Ascending aorta (tissue), 2 donors: ENCODE measurements around the gene CIDEB. TPM values are rescaled to one million over a fixed set of nuclear protein-coding genes. Genes with fewer than 3 reads are reported as not detected.
A peak's percentile ranks its signal among the peaks of the same experiment; 100 is the strongest.

Experiments used
- DNase-seq, 2 donors: peaks; one replicate each; pipeline ENCODE4 v3.0.0-alpha.2; 2019; ENCODE audit warnings: low spot score in 2 of 2
- H3K27ac ChIP-seq, 2 donors: fragments of 200-600 bp; sonication (generic); one replicate each; pipeline ENCODE4 v1.5.1; 2016 to 2017; ENCODE audit warnings: mild to moderate bottlenecking in 1 of 2
- H3K27me3 ChIP-seq: fragments of 200-600 bp; sonication (generic); one replicate; pipeline ENCODE4 v1.5.1; 2017
- H3K36me3 ChIP-seq, 2 donors: fragments of 200-600 bp; sonication (generic); one replicate each; pipeline ENCODE4 v1.5.1; 2016
- H3K4me1 ChIP-seq, 2 donors: fragments of 200-600 bp; sonication (generic); one replicate each; pipeline ENCODE4 v1.5.1; 2016 to 2017; ENCODE audit warnings: mild to moderate bottlenecking in 1 of 2
- H3K4me3 ChIP-seq, 2 donors: fragments of 200-600 bp; sonication (generic); one replicate each; pipeline ENCODE4 v1.5.1; 2016 to 2017; ENCODE audit warnings: mild to moderate bottlenecking in 1 of 2
- H3K9me3 ChIP-seq, 2 donors: fragments of 200-600 bp; sonication (generic); one replicate each; pipeline ENCODE4 v1.5.1; 2016
- intact Hi-C: fragments of 100-400 bp; cut with DNase I; formaldehyde crosslinking; loops from one replicate; pipeline ENCODE4 v1.15.1; 2023
- total RNA-seq: library from RNA; depleted of rRNA; stranded (reverse); fragments of >200 nt; gene quantifications from one replicate; pipeline ENCODE4 v1.1.0, GENCODE V29; 2016
- TF ChIP-seq, protein P1 (sequence below), 3 experiments: fragments of 200-600 bp in 2 of 3; fragments of 450-650 bp in 1 of 3; sonication (generic) in 2 of 3; IDR thresholded peaks; one replicate each; pipeline ENCODE4 v1.5.1; 2016 to 2019; ENCODE audit warnings: antibody characterized with exemption in 3 of 3, mild to moderate bottlenecking in 1 of 3, moderate library complexity in 1 of 3

The CIDEB gene
- total RNA-seq, 1 donor from 2014 or later = 72.8 TPM

DNA sequence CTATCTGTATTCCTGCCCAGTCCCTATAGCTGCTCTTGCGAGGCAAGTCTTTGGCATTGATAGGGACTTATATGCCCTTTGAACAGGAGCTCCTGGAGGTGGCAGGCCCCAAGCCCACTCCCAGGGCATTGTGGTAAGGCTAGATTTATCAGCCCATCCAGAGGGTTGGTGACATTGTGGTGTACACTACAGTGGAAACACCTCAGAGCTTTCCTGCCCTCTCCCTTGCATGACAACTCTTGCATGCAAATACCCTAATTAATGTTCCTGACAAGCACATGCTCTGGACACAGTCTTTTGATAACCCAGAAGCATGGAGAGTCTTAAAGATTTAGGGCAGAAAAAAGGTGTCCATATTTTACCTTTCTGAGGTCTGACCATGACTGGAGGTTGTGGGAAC lies 32.8 kb upstream of the CIDEB start:
- no peaks in the 10 kb centered on the region for H3K9me3 ChIP-seq
- no peaks in the 10 kb centered on the region for H3K36me3 ChIP-seq
- H3K4me3 ChIP-seq = no peak overlapping the region
- no peaks in the 10 kb centered on the region for H3K4me1 ChIP-seq
- TF ChIP-seq, protein P1, sequence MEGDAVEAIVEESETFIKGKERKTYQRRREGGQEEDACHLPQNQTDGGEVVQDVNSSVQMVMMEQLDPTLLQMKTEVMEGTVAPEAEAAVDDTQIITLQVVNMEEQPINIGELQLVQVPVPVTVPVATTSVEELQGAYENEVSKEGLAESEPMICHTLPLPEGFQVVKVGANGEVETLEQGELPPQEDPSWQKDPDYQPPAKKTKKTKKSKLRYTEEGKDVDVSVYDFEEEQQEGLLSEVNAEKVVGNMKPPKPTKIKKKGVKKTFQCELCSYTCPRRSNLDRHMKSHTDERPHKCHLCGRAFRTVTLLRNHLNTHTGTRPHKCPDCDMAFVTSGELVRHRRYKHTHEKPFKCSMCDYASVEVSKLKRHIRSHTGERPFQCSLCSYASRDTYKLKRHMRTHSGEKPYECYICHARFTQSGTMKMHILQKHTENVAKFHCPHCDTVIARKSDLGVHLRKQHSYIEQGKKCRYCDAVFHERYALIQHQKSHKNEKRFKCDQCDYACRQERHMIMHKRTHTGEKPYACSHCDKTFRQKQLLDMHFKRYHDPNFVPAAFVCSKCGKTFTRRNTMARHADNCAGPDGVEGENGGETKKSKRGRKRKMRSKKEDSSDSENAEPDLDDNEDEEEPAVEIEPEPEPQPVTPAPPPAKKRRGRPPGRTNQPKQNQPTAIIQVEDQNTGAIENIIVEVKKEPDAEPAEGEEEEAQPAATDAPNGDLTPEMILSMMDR (IDR thresholded peaks at IDR 0.05) = no peak
- intact Hi-C loops = no loop called here
- no peaks in the 10 kb centered on the region for H3K27me3 ChIP-seq
- no peak for DNase-seq
- H3K27ac ChIP-seq = no peak overlapping the region

DNA sequence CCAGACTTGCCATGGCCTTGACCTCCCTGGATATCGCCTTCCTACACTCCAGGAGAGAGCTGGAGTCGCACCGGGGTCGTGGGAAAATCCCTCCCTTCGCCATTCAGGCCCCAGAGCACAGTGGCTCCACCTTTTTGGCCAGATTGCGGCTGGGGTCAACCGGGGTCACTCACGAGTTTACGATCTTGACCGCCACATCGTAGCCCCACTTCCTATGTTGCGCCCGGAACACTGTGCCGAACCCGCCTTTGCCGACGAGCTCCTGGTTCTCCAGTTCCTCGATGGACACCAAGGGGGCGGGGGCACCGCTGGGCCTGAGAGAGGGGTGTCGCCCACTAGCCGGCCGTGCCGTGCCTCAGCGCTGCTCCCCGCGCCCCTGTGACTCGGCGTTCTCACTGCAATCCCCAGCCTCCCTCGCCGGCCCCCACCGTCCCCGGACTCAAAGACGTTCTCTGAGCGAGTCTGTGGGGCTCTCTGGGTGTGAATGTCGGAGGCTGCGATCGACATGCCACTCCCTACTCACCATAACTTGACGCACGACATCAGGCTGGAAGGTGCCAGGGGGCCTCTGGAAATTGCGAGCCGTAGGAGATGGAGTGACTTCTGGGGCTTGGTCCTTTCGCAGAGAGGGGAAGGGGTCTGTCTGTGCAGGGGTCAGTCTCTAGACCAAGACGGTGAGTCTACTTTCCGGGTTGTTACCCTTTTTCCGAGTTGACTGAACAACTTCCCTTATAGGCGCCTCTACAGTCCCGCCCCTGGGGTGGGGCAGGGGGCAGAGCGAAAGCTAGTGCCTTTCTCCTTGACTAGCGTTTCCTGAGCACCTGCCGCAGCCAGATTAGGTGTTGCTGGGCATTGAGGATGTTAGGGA lies 31.7 kb upstream of the CIDEB start, which contains the start of gene RIPK3:
Gene RIPK3, minus strand, starts transcription at position 708 of the 868 bp plus-strand sequence. Its CDS starts 165 bp downstream, at position 543.
- Histone ChIP-seq H3K4me3 (peak within 1 kb of the TSS; percentile 22 to 60), H3K9me3 (no peaks in the 10 kb centered on the region), H3K27ac (no peak within 1 kb of the TSS), H3K36me3 (no peaks in the 10 kb centered on the region), H3K27me3 (peaks cover 5% of the 10 kb centered on the region), H3K4me1 (peaks cover 3 to 4% of the 10 kb centered on the region in 2 donors)
- TF ChIP-seq, protein P1 (IDR thresholded peaks at IDR 0.05) = peak in 1 of 3 experiments; percentile 10
- intact Hi-C loops = no loop called here
- DNase-seq = no peak

DNA sequence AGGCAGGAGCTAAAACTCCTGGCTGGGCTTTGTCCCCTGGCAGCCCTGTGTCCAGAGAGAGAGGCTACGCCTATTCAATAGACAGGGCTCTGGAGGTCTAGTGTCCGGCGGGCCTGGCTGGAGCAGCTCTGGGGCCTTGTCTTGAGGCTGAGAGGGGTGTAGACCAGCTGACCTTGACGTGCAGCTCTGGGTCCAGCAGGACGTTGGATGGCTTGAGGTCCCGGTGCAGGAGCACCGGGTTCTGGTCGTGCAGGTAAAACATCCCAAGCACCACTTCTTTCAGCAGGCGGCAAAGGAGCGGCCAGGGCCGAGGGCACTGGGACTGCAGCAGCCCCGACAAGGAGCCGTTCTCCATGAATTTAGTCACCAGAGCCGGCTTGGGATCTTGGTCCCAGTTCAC lies 31.1 kb upstream of the CIDEB start:
- TF ChIP-seq, protein P1 (IDR thresholded peaks at IDR 0.05) = no peak
- intact Hi-C loops = no loop called here

DNA sequence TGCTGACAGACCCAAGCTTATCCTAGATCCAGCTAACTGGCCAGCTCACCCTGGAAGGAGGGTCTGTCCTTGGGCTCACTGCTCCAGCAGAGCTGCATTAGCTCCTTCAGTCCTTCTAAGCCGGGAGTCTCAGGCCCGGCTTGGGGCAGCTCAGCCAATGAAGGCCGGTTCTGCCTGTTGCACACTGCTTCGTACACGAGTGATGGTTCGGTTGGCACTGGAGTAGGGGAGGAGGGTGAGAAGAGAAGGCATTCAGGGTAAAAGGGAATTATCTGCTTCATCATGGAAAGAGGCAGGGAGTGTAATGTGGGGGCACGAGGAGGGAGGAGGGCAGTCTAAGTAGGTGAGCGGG lies 30.0 kb upstream of the CIDEB start:
- no peak for DNase-seq
- H3K4me3 ChIP-seq = no peak overlapping the region
- TF ChIP-seq, protein P1 (IDR thresholded peaks at IDR 0.05) = no peak
- no peaks in the 10 kb centered on the region for H3K36me3 ChIP-seq
- no peak overlapping the region for H3K27ac ChIP-seq
- H3K4me1 ChIP-seq = peaks cover 7 to 14% of the 10 kb centered on the region in 2 donors
- H3K27me3 ChIP-seq = peaks cover 12% of the 10 kb centered on the region
- H3K9me3 ChIP-seq = no peaks in the 10 kb centered on the region
- intact Hi-C loops = no loop called here

More for the DNA sequence above, 31.1 kb upstream of the CIDEB start:
- Histone ChIP-seq H3K36me3 (no peaks in the 10 kb centered on the region), H3K27ac (no peak overlapping the region), H3K9me3 (no peaks in the 10 kb centered on the region), H3K27me3 (peaks cover 12% of the 10 kb centered on the region), H3K4me3 (peak overlapping the region; percentile 22 to 60), H3K4me1 (peaks cover 7 to 10% of the 10 kb centered on the region in 2 donors)
- DNase-seq = no peak

DNA sequence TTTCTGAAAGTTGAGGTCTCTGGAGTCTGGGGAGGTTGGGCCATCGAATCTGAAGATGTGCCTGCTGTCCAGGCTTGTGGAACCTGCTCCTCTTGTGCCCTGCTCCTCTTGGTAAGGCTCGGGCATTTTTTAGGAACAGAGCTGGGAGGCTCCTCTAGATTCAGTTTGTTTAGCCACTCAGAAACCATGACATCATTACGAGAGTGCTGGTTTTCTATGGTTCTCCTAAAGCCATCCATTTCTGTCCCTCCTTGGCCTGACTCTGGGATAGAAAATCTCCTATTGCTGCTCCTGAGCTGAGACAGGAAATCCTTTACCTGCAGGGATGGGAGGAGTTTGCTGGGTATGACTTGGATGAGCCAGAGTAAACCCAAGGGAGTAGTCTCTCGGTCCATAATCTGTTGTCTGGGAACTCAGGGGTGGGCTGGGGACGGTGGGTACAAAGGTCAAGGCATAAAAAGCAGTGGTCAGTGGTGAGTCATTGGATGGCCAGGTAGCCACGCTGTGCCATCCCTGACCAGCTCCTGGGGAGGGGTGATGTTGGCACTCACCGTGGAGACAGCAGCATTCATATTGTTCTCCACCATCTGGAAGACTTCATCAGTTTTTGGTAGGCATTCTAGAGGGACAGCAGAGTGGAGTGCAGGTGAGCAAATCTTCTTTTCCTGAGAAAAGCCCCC lies 29.5 kb upstream of the CIDEB start:
- no peak overlapping the region for H3K27ac ChIP-seq
- intact Hi-C loops = no loop called here
- DNase-seq = no peak
- TF ChIP-seq, protein P1 (IDR thresholded peaks at IDR 0.05) = no peak
- no peak overlapping the region for H3K4me3 ChIP-seq
- no peaks in the 10 kb centered on the region for H3K9me3 ChIP-seq
- no peaks in the 10 kb centered on the region for H3K36me3 ChIP-seq
- peaks cover 12% of the 10 kb centered on the region for H3K27me3 ChIP-seq
- peaks cover 7 to 19% of the 10 kb centered on the region in 2 donors for H3K4me1 ChIP-seq
